ENCODE results near the gene TMEM82.

The TMEM82 gene

DNA sequence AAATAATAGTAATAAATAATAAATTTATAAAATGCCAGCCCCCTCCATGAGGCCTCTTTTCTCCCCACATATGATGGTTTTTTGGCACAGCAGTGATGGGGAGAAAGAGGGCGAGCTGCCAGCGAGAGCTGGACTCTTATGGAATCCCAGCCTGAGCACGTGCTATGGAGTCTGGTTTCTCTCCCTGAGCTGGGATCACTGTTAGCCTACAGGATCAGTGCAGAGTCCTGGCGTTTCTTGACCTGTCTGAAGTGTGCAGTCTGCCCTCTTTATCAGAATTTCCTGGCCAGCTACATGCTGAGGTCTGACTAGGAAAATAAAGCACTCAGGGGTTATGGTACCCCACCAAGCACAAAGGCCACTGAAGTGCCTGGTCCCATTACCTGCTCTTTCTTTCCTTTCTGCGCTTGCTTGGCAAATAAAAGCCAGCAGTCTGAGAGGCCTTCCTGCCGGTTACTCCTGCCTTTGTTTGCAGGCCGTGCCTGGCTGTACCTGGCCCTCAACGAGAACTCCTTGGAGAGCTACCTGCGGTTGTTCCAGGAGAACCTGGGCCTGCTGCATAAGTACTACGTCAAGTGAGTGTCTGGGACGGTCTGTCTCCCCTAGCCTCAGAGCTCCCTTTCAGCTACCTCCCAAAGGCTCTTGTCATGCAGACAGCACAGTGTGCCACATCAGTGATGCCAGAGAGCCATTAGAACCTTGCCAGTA is 24.7 kb upstream of the TMEM82 start:
- in situ Hi-C loops (cut with HindIII; ENCODE audit: low pct_ligation_motif_present, low pct_unique_long_range_greater_than_20kb, low sequenced_read_pairs) = no loop called here
- DNase-seq = no peak

DNA sequence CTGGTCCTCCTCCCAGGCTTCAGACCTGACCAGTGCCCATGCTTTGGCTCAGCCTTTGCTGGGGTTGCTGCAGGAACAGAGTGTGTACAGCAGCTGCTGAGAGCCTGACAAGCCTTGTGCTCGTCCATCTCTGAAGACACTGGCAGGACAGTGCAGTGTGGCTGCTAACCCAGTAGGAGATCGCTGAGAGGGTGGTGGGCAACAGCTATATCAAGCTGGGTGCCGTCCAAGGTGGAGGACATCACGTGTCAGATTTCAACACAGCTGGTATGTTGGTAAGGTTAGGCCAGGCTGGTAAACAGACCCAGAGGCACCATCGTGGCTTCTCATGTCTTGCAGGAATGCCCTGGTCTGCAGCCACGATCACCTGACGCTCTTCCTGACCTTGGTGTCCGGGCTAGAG is 24.1 kb upstream of the TMEM82 start:
- in situ Hi-C loops (cut with HindIII; ENCODE audit: low pct_ligation_motif_present, low pct_unique_long_range_greater_than_20kb, low sequenced_read_pairs) = no loop called here

DNA sequence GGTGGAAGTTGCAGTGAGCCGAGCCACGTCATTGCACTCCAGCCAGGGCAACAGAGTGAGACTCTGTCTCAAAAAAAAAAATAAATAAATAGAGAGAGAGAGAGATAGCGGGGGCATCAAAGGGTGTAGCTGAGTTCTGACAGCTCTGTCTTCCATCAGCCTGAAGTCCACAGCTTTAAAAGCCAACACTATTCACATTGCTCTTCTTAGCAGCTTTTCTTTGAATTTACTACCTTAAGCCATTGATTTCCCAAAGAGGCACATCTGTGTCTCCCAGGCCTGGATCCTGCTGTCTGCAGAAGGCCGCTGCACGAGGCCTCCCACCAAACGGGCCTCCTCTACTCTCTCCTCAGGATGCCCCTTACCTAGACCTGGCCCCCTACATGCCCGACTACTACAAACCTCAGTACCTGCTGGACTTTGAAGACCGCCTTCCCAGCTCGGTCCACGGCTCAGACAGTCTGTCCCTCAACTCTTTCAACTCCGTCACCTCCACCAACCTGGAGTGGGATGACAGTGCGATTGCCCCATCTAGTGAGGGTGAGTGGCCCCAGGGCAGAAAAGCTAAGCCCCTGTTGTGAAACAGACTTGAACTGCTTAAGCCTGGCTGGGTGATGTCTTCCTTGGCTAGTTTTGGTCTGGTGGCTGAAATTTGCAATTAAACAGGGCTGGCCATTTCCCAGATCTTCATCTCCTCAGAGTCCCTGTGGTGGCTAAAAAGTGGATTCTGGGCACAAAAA is 22.7 kb upstream of the TMEM82 start:
- in situ Hi-C loops (cut with HindIII; ENCODE audit: low pct_ligation_motif_present, low pct_unique_long_range_greater_than_20kb, low sequenced_read_pairs) = no loop called here
- no peak for DNase-seq

More for the DNA sequence above, 24.1 kb upstream of the TMEM82 start:
- DNase-seq = no peak

- in situ Hi-C loops (cut with HindIII; ENCODE audit: low pct_ligation_motif_present, low pct_unique_long_range_greater_than_20kb, low sequenced_read_pairs) = no loop called here
- no peak for DNase-seq
These were observed 21.4 kb upstream of the TMEM82 start for GRCh38 chr1:15720861-15721260.

DNA sequence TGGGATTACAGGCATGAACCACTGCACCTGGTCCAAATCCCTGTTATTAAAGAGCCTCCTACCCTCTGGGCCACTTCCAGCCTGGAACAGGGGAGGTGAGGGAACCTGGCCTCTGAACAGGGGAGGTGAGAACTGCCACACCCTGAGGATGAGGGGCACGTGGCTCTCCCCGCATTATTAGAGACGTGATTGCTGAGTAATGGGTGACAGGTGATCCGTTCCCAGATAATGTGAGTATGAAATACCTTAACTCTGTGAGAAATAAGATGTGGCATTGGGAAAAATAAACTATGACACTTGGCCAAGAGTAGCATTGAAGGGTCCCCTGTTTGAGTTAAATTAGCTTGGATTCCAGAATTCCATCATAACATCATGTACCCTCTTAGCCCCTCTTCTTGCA is 19.9 kb upstream of the TMEM82 start:
- in situ Hi-C loops (cut with HindIII; ENCODE audit: low pct_ligation_motif_present, low pct_unique_long_range_greater_than_20kb, low sequenced_read_pairs) = no loop called here

GRCh38 chr1:15722836-15723532 is 19.3 kb upstream of the TMEM82 start:
- no peak for DNase-seq
- in situ Hi-C loops (cut with HindIII; ENCODE audit: low pct_ligation_motif_present, low pct_unique_long_range_greater_than_20kb, low sequenced_read_pairs) = no loop called here

More for the DNA sequence above, 19.9 kb upstream of the TMEM82 start:
- no peak for DNase-seq

DNA sequence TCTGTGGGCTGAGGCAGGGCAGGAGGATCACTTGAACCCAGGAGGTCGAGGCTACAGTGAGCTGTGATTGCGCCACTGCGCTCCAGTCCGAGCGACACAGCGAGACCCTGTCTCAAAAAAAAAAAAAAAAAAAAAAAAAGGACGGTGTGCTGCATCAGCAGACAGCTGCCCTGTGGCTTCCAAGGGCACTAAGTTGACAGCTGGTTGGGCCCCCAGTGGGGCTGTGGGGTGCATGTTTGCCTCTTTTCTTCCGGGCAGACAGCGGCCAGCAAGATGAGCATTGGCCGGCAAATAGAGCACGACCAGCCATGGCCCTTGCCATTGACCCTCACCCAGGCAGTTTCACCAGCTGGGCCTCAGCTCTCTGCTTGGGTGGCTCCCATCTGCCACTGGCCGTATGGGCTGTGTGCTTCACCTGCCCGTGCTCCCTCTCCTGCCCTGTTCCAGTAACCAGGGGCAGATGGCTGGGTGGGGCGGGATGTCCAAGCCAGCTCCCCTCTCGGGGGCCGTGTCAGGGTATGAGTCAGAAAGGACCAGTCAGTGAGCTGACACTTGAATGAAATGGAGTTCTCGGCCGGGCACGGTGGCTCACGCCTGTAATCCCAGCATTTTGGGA is 18.6 kb upstream of the TMEM82 start:
- no peak for DNase-seq
- in situ Hi-C loops (cut with HindIII; ENCODE audit: low pct_ligation_motif_present, low pct_unique_long_range_greater_than_20kb, low sequenced_read_pairs) = no loop called here

DNA sequence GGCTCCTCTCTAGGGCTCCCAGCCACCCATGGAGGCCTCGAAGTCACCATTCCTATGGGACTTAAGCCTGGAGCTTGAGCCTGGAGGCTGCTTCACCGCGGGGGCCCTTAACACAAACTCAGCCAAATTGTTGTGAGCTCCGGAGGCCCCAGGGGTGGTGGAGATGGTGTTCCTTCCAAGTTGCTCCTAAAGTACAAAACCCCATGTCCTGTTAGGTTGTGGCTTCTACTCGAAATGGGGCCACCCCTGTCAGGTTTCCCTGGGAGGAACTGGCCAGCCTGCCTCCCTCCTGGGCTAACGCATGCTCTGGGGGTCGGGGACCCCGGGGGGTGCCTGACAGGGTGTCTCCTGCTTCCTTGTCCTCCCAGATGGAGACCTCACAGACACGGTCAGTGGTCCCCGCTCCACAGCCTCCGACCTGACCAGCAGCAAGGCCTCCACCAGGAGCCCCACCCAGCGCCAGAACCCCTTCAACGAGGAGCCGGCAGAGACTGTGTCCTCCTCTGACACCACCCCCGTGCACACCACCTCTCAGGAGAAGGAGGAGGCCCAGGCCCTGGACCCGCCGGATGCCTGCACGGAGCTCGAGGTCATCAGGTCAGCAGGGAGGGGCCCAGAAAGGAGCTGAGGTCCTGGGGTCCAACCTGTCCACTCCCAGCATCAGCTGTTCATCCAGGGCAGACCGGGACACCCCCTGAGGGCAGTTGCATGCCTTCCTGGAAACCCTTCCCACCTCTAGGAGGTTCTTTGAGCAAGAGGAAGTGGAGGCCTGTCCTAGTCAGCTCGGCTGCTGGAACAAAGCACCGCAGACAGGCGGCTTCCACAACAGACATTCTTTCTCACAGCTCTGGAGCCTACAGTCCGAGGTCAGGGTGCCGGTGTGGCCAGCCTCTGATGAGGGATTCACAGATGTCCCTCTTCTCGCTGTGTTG is 17.1 kb upstream of the TMEM82 start:
- in situ Hi-C loops (cut with HindIII; ENCODE audit: low pct_ligation_motif_present, low pct_unique_long_range_greater_than_20kb, low sequenced_read_pairs) = no loop called here
- no peak for DNase-seq

GRCh38 chr1:15726508-15726907 is 15.8 kb upstream of the TMEM82 start:
- no peak for DNase-seq
- in situ Hi-C loops (cut with HindIII; ENCODE audit: low pct_ligation_motif_present, low pct_unique_long_range_greater_than_20kb, low sequenced_read_pairs) = no loop called here

DNA sequence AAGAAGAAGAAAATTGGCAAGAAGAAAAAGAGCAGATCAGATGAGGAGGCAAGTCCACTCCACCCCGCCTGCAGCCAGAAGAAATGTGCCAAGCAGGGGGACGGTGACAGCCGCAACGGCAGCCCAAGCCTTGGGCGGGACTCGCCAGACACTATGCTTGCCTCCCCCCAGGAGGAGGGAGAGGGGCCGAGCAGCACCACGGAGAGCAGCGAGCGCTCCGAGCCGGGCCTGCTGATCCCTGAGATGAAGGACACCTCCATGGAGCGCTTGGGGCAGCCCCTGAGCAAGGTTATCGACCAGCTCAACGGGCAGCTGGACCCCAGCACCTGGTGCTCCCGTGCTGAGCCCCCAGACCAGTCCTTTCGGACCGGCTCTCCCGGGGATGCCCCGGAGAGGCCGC is 15.3 kb upstream of the TMEM82 start:
- in situ Hi-C loops (cut with HindIII; ENCODE audit: low pct_ligation_motif_present, low pct_unique_long_range_greater_than_20kb, low sequenced_read_pairs) = no loop called here
- no peak for DNase-seq

- no peak for DNase-seq
- in situ Hi-C loops (cut with HindIII; ENCODE audit: low pct_ligation_motif_present, low pct_unique_long_range_greater_than_20kb, low sequenced_read_pairs) = no loop called here
These were observed 14.9 kb upstream of the TMEM82 start for GRCh38 chr1:15727424-15727823.

- in situ Hi-C loops (cut with HindIII; ENCODE audit: low pct_ligation_motif_present, low pct_unique_long_range_greater_than_20kb, low sequenced_read_pairs) = no loop called here
- DNase-seq = no peak
These were observed 14.3 kb upstream of the TMEM82 start for GRCh38 chr1:15727866-15728534.

DNA sequence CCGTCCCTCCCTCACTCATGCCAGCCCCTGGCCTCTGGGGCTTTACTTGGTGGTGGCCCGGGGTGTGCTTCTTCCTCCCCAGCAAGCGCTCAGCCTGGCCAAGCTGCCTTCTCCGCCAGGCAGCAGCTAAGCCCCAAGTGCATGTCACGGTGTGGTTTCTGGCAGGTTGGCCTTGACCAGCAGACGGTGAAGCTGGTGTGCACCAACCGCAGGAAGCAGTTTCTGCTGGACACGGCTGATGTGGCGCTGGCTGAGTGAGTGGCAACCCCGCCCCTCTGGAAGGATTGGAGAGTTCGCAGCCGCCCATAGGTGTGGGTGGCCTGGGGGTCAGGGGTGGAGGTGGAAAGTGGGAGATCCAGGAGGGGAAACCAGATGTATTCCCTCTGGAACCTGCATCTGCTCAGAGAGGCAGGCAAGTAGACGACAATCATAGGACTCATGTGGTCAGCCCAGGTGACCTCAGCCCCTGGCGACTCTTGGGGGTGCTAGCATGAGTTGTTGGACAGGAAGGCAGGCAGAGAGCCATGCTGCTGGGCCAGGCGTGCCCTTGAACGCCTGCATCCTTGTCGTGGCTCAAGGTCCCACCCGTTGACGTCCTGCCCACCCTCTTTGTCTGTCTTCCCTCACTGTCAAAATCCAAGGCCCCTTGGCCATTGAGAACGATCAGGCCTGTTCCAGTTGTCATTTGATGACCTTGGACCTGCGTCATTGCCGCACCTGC is 13.2 kb upstream of the TMEM82 start:
- in situ Hi-C loops (cut with HindIII; ENCODE audit: low pct_ligation_motif_present, low pct_unique_long_range_greater_than_20kb, low sequenced_read_pairs) = no loop called here
- DNase-seq = no peak

DNA sequence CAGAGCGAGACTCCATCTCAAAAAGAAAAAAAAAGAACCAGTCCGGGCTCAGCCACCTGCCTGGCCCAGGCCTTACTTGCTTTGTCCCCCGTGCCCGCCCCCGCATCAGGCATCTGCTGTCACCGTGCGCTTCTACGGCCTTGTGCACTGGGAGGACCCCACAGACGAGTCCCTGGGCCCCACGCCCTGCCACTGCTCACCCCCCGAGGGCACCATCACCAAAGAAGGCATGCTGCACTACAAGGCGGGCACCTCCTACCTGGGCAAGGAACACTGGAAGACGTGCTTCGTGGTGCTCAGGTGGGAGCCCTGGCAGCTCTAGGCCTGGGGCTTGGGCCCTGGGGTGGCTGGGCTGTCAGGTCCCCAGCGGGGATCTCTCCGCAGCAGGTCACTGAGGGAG is 11.9 kb upstream of the TMEM82 start:
- no peak for DNase-seq
- in situ Hi-C loops (cut with HindIII; ENCODE audit: low pct_ligation_motif_present, low pct_unique_long_range_greater_than_20kb, low sequenced_read_pairs) = no loop called here

DNA sequence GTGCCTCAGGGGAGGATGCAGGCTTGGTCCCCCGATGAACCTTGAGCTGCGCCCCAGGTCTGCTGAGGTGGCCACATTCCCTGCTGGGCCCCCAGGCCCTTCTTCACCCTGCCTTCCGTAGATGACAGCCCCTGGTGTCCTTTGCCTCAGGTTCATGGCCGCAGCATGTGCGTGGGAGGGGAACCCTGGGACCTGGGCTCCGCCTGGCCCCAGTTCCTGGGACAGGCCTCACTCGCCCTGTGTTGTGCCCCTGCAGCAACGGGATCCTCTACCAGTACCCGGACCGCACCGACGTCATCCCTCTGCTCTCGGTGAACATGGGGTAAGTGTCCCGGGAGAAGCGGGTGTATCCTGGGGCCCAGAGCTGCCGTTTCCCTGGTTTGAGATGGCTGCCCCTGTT is 11.4 kb upstream of the TMEM82 start:
- in situ Hi-C loops (cut with HindIII; ENCODE audit: low pct_ligation_motif_present, low pct_unique_long_range_greater_than_20kb, low sequenced_read_pairs) = no loop called here
- DNase-seq = no peak

- no peak for DNase-seq
- in situ Hi-C loops (cut with HindIII; ENCODE audit: low pct_ligation_motif_present, low pct_unique_long_range_greater_than_20kb, low sequenced_read_pairs) = no loop called here
These were observed 10.3 kb upstream of the TMEM82 start for GRCh38 chr1:15731735-15732685.
